HL-60 (cell line): ENCODE data around the gene GNAT1.

Source experiments
- TF ChIP-seq, protein P1 (sequence below): IDR thresholded peaks from one replicate; pipeline ENCODE4 v1.5.1; 2011; ENCODE audit warnings: low read length, control low read depth, inconsistent platforms; ENCODE audit not compliant: insufficient read depth
- TF ChIP-seq, protein P2 (sequence below): IDR thresholded peaks from 2 replicates; pipeline ENCODE4 v1.6.1; 2012; ENCODE audit warnings: low read depth; ENCODE audit not compliant: insufficient replicate concordance

DNA sequence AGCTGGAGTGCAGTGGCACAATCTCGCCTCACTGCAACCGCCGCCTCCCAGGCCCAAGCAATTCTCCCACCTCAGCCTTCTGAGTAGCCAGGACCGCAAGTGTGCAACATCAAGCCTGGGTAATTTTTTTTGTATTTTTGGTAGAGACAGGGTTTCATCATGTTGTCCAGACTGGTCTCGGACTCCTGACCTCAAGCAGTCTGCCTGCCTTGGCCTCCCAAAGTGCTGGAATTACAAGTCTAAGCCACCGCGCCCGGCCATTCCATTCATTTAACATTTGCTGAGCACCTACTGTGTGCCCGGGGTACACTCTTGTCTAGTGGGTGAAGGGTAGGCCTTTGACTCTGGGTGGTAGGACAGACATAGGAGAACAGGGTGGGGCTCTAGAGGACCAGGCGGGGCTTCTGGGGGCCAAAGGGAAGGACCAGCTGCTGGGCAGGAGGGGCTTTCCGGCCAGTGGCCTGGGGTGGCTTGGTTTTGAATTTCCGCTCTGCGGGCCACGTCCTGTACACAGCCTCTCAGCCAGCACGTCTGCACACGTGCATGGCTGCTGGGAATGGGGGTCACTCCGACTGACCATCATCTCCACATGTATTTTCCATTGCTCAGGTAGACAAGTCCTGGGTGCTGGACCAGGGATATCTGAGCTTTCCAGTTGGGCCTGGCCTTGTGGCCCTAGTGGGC, 16.1 kb downstream of the GNAT1 start:
- TF ChIP-seq, protein P1, sequence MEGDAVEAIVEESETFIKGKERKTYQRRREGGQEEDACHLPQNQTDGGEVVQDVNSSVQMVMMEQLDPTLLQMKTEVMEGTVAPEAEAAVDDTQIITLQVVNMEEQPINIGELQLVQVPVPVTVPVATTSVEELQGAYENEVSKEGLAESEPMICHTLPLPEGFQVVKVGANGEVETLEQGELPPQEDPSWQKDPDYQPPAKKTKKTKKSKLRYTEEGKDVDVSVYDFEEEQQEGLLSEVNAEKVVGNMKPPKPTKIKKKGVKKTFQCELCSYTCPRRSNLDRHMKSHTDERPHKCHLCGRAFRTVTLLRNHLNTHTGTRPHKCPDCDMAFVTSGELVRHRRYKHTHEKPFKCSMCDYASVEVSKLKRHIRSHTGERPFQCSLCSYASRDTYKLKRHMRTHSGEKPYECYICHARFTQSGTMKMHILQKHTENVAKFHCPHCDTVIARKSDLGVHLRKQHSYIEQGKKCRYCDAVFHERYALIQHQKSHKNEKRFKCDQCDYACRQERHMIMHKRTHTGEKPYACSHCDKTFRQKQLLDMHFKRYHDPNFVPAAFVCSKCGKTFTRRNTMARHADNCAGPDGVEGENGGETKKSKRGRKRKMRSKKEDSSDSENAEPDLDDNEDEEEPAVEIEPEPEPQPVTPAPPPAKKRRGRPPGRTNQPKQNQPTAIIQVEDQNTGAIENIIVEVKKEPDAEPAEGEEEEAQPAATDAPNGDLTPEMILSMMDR: no peak
- TF ChIP-seq, protein P2, sequence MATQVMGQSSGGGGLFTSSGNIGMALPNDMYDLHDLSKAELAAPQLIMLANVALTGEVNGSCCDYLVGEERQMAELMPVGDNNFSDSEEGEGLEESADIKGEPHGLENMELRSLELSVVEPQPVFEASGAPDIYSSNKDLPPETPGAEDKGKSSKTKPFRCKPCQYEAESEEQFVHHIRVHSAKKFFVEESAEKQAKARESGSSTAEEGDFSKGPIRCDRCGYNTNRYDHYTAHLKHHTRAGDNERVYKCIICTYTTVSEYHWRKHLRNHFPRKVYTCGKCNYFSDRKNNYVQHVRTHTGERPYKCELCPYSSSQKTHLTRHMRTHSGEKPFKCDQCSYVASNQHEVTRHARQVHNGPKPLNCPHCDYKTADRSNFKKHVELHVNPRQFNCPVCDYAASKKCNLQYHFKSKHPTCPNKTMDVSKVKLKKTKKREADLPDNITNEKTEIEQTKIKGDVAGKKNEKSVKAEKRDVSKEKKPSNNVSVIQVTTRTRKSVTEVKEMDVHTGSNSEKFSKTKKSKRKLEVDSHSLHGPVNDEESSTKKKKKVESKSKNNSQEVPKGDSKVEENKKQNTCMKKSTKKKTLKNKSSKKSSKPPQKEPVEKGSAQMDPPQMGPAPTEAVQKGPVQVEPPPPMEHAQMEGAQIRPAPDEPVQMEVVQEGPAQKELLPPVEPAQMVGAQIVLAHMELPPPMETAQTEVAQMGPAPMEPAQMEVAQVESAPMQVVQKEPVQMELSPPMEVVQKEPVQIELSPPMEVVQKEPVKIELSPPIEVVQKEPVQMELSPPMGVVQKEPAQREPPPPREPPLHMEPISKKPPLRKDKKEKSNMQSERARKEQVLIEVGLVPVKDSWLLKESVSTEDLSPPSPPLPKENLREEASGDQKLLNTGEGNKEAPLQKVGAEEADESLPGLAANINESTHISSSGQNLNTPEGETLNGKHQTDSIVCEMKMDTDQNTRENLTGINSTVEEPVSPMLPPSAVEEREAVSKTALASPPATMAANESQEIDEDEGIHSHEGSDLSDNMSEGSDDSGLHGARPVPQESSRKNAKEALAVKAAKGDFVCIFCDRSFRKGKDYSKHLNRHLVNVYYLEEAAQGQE: no peak
